ENCODE data around the gene PSMB2.
"Not testable (repeated sequence)": the region's sequence is repeated elsewhere in the genome, so short reads cannot be mapped to it uniquely, and the experiment has no call there.

PSMB2 gene

DNA sequence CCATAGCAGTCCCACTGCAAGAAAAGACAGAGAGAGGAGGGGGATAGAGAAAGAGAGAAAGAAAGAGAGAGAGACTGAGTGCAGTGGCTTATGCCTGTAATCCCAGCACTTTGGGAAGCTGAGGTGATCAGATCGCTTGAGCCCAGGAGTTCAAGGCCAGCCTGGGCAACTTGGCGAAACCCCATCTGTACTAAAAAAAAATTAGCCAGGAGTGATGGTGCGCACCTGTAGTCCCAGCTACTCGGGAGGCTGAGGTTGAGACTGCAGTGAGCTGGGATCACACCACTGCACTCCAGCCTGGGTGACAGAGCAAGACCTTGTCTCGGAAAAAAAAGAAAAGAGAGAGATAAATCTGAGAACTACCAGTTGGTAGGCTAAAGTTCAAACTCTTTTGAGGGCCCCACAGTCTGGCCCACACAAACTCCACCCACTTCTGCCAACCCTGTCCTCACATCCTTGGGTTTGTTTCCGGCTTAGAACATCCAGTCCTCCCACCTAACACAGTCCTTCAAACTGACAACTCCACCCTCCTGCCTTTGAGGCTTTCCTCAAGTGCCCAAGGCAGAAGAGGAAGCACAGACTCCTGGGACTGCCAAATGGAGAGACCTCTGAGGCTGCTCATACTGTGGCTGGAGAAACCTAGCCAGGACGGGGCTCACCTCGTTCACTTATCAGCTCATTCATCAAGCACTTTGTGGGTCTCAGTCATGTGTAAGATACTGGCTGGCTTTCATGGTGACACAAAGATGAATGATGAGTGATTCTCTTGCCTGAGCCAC is 48.1 kb downstream of the PSMB2 start:
- DNase-seq (ENCODE audit: low spot score) = no peak

DNA sequence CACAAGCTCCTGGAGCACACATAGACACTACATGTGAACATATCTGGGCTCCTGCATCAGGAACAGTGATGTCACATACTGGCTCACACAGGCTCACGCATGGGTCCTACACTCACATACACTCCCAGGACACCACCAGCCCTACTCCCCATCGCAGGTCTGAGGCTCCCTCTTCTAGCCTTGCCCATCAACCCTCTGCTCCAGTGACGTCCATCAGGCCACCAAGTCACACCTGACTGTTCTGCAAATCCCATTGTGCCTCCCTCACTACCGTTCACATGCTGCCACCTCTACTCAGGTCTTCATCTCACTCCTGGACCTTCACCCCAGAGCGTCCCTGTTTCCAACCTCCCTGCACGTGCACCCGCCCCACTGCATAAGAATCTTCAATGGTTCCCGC is 50.1 kb downstream of the PSMB2 start:
- no peak for DNase-seq (ENCODE audit: low spot score)

DNA sequence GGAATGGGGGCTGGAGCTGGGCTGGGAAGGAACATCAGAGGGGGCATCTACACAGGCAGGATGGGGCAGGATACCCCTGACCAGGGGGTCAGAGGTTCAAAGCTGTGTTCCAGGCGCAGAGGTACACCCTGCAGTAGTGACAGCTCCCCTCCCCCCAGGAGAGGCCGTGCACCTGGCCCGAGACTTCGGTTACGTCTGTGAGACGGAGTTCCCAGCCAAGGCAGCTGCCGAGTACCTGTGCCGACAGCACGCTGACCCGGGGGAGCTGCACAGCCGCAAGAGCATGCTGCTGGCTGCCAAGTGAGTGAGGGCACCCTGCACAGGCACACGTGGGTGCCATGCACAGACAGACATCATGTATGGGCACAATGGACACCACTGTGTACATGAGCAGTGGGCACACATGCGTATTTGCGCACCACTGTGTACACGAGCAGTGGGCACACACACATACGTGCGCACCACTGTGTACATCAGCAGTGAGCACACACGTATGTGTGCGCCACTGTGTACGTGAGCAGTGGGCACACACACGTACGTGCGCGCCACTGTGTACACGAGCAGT is 50.8 kb downstream of the PSMB2 start:
- no peak for DNase-seq (ENCODE audit: low spot score)

DNA sequence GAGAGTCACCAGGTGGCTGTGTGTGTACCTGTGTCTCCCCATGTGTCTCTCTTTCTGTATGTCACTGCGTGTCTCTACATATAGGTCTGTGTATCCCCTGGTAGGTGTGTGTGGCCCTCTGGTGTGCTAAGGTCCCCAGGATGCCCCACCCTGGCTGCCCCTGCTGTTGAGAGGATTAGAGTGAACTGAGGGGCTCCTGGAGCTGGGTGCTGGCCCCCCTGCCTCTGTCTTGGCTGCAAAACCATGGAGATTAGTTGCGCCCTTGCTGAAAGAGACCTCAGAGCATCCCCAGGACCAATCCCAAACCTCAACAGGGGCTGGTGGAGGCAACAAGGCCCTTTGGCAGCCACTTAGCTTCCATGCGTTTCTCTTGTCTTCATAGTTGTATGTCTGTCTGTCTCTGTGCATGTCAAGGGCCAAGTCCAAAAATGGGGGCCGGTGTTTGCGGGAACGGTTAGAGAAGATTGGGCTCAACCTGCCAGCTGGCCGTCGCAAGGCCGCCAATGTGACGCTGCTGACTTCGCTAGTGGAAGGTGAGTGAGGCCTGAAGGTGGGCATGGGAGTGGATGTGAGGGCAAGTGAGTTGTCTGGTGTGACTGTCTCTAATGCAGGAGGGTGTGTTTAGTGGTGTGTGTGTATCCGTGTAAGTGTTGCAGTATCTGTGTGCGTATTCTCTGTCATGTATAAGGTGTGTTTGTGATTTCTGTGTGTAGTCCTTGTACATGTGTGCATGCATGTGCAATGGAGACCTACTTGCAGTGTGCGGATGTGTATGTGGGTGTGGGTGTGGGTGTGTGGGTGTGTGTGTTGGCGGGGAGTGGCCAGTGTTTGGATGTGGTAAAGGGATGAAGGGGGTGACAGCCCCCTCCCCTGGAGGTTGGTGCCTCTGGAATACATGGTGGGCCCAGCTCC is 51.6 kb downstream of the PSMB2 start:
- DNase-seq (ENCODE audit: low spot score) = no peak

DNA sequence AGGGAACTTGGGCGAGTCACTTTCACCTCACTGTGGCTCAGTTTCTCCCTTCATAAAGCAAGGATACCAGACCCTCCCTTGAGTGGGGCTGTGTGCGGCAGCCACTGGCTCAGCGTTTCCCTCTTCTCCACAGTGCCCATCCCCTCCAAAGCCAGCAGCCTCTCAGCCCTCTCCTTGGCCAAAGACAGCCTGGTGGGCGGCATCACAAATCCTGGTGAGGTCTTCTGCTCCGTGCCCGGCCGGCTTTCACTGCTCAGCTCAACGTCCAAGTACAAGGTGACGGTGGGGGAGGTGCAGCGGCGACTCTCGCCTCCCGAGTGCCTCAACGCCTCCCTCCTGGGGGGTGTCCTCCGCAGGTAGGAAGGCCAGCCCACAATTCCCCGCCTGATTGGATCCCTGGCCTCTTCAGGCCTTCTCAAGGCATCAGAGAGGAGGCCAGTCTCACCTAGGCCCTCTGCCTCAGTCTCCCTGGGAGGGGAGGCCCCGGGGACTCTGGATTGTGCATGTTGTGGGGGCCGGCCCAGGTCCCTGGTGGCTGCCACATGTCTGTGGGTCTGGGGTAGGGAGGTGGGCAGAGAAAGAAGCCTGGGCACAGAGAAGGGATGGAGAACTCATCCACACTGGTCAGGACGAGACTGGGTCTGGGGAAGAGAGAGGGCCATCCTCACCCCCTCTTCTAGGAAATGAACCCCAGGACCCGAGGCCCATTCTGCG is 53.0 kb downstream of the PSMB2 start:
- no peak for DNase-seq (ENCODE audit: low spot score)

DNA sequence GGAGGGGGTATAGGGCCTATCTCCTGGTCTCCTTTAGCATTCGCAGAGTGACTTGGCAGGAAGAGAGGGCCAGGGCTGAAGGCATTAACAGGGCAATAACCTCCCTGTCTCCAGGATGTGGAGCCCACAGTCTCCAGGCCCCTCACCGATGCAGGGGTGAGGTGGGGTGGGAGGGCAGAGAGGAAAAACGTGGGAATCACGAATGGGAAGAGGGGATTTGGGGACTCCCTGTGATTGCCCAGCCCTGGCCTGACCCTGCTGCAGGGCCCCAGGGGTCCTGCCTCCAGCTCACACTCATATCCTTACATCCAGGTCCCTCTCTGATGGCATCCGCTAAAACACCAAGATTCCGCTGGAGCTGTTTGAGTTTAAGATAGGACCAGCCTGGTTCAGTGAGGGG is 53.6 kb downstream of the PSMB2 start:
- DNase-seq (ENCODE audit: low spot score) = no peak

DNA sequence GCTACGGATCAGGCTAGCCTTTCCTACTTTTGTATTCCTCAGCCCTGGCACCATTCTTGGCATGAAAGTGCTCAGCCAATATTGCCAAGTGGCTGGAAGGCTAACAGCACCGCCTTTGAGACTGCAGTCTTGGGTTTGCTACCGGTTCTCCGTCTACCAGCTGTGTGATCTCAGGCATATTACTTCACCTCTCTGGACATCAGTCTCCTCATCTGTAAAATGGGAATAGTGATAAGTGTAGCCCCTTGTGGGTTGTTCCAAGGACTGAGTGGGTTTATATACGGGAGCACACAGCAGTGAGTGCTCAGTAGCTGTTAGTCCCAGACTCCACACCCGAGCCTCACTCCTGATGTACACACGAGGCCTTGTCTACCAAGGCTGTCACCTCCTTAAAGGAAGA is 54.5 kb downstream of the PSMB2 start:
- no peak for DNase-seq (ENCODE audit: low spot score)

DNA sequence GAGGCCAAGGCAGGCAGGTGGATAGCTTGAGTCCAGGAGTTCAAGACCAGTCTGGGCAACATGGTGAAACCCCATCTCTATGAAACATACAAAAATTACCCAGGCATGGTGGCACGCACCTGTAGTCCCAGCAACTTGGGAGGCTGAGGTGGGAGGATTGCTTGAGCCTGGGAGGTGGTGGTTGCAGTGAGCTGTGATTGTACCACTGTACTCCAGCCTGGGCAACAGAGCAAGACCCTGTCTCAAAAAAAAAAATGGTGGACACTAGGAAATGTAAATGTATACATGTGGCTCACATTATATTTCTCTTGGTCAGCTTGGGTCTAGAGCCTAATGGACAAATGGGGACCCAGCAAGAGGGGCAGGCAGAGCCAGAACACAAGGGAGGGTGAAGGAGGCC is 55.5 kb downstream of the PSMB2 start:
- not testable (repeated sequence) for DNase-seq (ENCODE audit: low spot score)

DNA sequence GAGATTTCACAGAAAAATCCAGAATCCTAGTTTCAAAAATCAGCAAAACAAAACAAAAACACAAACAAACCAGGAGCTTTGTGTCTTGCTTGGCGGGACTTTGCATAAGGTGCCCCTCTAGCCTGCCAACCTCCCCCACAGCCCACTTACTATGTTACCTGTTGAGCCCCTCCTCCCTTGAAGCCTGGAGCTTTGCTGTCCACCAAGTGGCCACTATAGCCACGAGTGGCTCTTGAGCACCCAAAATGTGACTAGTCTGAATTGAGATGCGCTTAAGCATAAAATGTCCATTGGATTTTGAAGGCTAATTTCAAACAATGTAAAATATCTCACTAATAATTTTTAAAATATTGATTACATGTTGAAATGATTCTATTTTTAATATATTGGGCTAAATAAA is 56.0 kb downstream of the PSMB2 start:
- no peak for DNase-seq (ENCODE audit: low spot score)

DNA sequence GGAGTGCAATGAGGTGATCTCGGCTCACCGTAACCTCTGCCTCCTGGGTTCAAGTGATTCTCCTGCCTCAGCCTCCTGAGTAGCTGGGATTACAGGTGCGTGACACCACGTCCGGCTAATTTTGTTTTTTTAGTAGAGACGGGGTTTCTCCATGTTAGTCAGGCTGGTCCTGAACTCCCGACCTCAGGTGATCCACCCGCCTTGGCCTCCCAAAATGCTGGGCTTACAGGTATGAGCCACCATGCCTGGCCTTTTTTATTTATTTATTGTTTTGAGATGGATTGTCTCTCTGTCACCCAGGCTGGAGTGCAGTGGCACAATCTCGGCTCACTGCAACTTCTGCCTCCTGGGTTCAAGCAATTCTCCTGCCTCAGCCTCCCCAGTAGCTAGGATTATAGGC is 59.7 kb downstream of the PSMB2 start:
- not testable (repeated sequence) for DNase-seq (ENCODE audit: low spot score)

DNA sequence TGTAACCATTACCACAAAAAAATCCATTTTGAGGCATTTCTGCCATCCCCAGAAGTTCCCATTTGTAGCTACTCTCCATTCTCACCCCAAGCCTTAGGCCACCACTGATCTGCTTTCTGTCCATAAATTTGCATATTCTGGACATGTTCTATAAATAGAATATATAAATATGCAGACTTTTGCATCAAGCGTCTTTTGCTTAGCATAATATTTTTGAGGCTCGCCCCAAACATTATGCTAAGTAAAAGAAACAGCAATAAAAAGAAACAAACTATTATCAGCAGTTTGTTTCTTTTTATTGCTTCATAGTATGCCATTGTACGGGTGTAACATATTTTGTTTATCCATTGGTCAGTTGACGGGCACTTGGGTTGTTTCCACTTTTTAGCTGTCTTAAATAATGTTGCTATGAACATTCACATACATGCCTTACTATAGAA is 60.4 kb downstream of the PSMB2 start:
- no peak for DNase-seq (ENCODE audit: low spot score)

DNA sequence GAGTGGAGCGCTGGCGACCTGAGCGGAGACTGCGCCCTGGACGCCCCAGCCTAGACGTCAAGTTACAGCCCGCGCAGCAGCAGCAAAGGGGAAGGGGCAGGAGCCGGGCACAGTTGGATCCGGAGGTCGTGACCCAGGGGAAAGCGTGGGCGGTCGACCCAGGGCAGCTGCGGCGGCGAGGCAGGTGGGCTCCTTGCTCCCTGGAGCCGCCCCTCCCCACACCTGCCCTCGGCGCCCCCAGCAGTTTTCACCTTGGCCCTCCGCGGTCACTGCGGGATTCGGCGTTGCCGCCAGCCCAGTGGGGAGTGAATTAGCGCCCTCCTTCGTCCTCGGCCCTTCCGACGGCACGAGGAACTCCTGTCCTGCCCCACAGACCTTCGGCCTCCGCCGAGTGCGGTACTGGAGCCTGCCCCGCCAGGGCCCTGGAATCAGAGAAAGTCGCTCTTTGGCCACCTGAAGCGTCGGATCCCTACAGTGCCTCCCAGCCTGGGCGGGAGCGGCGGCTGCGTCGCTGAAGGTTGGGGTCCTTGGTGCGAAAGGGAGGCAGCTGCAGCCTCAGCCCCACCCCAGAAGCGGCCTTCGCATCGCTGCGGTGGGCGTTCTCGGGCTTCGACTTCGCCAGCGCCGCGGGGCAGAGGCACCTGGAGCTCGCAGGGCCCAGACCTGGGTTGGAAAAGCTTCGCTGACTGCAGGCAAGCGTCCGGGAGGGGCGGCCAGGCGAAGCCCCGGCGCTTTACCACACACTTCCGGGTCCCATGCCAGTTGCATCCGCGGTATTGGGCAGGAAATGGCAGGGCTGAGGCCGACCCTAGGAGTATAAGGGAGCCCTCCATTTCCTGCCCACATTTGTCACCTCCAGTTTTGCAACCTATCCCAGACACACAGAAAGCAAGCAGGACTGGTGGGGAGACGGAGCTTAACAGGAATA is 64.0 kb downstream of the PSMB2 start:
- peak; percentile 48 for DNase-seq (ENCODE audit: low spot score)

DNA sequence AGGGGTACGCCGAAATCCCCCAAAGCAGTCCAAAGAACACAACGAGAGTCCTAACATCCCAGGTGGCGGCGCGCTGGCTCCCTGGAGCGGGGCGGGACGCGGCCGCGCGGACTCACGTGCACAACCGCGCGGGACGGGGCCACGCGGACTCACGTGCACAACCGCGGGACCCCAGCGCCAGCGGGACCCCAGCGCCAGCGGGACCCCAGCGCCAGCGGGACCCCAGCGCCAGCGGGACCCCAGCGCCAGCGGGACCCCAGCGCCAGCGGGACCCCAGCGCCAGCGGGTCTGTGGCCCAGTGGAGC is 64.6 kb downstream of the PSMB2 start:
- DNase-seq (ENCODE audit: low spot score) = not testable (repeated sequence)

DNA sequence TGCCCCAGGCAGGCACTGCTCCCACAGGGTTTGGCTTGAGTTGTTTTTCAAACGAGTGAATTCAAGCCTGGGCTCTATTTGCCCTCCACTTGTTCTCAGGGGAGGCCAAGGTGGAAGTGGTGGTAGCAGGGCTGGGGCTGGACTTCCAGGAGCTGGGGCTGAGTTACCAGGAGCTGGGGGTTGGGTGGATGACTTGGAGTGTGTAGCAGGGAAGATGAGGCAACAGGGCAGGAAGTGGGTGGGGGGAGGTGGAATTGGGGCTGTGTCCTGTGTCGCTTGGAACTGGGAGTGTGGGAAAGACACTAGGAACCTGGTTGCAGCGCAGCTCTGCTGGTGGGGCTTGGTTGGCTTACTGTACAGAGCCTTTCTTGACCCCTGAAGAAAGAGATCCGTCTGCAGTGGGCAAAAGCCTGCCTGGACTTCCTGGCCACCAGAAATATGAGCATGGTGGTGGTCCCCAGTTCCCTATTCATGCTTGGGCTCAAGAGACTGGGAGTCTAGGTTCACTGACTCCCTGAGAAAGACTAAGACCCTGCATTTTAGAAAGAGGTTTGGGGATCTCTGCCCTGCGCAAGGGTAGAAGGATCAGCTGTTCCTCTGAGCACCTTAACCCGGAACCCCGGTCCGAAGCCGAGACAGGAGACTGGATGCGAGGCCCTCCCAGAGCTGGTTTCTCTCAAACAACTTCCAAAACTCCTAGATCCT is 65.1 kb downstream of the PSMB2 start:
- DNase-seq (ENCODE audit: low spot score) = no peak

DNA sequence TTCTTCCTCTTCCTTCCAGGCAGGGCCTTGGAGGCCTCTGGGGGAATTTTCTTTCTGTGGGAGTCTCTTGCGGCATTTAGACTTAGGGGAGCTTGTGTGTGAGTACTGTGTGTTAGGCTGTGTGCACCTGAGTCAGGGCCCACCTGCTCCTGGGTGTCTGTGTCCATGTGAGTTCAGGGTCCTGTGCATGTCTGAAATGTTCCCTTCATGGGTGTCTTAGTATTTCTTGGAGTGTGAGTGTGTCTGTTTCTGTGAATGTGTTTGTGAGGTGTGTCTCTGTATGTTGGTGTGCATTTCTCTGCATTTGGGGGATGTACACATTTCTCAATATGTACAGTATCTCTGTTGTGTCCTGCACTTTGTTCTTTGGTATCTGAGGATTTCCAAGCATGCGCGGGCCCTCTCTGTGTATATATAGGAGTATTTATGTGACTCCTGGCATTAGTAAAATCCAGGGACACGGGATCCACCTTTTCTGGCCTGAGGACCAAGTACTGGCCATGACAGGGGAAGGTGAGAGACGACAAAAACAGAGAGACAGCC is 65.8 kb downstream of the PSMB2 start:
- no peak for DNase-seq (ENCODE audit: low spot score)

DNA sequence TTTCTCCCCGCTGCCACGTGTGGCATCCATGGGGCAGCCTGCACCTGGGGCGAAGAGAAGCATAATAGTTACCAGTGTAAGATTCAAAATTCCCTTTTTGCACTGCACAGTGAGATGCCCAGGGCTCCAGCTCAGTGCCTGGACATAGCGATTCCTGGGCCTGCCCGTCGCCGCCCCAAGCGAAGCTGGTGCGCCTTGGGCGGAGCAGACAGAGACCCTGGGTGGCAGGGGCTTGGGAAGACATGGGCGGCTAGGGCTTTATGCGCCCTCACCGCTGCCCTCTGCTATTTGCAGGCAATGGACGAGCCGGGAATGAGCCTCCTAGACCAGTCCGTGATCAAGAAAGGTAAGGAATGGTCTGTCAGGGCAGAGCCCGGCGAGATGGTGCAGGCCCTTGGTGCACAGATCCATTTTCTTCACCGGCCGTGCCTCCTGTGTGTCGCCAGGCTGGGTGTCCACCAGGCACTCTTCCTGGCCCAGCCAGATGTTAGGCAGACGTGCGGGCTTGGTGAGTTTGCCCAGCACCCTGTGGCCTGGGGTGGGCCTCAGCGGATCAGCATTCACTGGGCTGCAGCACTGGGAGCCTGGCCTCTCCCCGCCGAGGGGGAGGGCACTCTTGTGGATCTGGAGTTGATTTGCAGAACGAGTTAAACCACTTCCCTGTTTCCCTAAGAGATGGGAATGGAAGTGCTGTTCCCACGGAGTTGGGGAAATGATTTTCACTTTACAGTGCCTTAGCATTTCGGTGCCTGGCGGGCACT is 66.5 kb downstream of the PSMB2 start:
- no peak for DNase-seq (ENCODE audit: low spot score)

DNA sequence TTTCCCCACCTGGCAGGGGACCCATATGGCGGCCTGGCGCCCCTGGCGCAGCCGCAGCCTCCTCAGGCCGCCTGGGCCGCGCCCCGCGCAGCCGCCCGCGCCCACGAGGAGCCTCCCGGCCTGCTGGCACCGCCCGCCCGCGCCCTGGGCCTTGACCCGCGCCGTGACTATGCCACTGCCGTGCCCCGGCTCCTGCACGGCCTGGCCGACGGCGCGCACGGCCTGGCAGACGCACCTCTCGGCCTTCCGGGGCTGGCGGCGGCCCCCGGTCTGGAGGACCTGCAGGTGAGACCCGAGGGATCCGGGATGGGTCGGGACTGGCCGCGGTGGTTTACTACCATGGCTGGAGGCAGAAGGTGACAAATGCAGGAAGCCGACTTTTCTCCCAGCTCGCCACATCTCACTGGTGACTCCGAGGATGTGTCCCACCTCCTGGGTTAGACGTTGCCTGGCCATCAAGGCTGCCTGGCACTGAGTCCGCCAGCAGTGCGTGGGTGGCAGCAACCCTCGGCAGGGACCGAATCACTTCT is 67.1 kb downstream of the PSMB2 start:
- DNase-seq (ENCODE audit: low spot score) = no peak

DNA sequence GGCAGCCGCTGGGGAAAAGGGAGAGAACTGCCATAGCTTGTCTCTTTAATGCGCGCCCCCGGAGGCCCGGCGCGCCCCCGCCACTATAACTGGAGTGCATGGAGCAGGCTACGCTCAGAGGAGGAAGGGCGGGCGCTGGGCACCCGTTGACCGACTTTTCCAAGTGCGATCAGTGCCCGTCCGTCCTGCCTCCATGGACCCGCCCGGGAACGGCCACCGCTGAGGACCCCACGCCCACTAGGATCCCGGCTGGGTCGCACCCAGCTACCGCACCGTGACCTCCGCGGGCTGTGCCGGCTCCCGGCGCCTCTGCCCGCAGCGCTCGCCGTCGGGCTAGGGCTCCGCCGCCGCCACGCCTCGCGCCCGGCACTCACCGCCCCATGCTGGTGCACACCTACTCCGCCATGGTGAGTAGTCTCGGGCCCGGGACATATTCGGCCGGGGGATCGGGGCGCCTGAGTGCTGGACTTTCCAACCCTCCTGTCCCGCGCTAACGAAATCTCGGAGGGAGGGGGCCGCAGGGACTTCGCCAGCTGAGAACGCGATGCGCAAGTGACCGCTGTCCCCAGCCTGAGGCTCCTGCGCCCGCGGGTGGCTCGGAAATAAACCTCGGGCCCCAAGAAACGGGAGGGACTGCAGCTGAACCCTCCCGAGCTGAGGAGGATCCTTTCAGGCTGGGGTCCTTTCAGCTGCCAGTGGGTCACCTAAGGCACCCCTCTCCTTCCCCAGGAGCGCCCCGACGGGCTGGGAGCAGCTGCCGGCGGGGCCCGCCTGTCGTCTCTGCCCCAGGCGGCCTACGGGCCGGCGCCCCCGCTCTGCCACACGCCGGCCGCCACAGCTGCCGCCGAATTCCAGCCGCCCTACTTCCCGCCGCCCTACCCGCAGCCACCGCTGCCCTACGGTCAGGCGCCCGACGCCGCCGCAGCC is 67.9 kb downstream of the PSMB2 start, which contains the start of gene TFAP2E:
TSS of gene TFAP2E (plus strand) at position 117 of the 927 bp plus-strand sequence. CDS start at position 381, 264 bp downstream.
- DNase-seq (ENCODE audit: low spot score) = peak; percentile 85

All from GM03348 (cell line).